Gastroesophageal sphincter (tissue), 3 donors: ENCODE data around the gene APCS.

ENCODE experiments used
- EP300 ChIP-seq: sonication (generic); formaldehyde crosslinking; IDR thresholded peaks from one replicate; pipeline ENCODE4 v1.6.1; 2017; ENCODE audit warnings: antibody characterized with exemption, mild to moderate bottlenecking
- POLR2AphosphoS5 ChIP-seq: sonication (generic); formaldehyde crosslinking; IDR thresholded peaks from one replicate; pipeline ENCODE4 v1.6.1; 2017; ENCODE audit warnings: antibody characterized with exemption
- TF ChIP-seq, protein P1 (sequence below), 4 experiments: fragments of 200-600 bp in 2 of 4; fragments of 450-650 bp in 2 of 4; sonication (generic) in 1 of 4; IDR thresholded peaks; one replicate each; pipeline ENCODE4 v1.5.1; 2017 to 2019; ENCODE audit warnings: antibody characterized with exemption in 4 of 4, mild to moderate bottlenecking in 2 of 4, moderate library complexity in 2 of 4

DNA sequence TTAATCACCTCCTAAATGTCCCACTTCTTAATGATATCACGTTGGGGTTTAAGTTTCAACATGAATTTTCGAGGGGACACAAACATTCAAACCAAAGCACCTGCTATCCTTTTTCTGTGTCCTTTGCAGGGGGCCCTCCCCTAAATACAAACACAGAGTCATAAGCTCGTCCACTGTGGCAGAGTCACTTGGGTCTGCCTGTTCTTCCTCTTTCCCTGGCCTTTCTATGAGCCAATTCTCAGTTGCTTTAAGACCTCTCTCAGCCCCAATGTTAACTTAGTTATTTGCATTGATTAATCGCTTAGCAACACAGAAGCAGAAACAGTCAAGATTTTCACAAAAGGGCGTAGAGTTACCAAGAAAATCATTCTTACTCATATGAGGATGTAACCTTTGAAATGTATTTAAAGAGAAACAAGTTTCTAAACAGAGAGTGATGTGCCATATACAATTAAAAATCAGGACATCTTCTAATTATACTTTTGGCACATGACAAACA lies 14.9 kb downstream of the APCS start:
- TF ChIP-seq, protein P1, sequence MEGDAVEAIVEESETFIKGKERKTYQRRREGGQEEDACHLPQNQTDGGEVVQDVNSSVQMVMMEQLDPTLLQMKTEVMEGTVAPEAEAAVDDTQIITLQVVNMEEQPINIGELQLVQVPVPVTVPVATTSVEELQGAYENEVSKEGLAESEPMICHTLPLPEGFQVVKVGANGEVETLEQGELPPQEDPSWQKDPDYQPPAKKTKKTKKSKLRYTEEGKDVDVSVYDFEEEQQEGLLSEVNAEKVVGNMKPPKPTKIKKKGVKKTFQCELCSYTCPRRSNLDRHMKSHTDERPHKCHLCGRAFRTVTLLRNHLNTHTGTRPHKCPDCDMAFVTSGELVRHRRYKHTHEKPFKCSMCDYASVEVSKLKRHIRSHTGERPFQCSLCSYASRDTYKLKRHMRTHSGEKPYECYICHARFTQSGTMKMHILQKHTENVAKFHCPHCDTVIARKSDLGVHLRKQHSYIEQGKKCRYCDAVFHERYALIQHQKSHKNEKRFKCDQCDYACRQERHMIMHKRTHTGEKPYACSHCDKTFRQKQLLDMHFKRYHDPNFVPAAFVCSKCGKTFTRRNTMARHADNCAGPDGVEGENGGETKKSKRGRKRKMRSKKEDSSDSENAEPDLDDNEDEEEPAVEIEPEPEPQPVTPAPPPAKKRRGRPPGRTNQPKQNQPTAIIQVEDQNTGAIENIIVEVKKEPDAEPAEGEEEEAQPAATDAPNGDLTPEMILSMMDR (IDR thresholded peaks at IDR 0.05): no peak
- TF ChIP-seq POLR2AphosphoS5: no peak
- TF ChIP-seq EP300: no peak
